MM.1S (cell line): ENCODE data around the gene SCAMP4.

ENCODE experiments used
- DNase-seq: peaks from one replicate; pipeline ENCODE4 v3.0.0-alpha.2; 2015
- H2AFZ ChIP-seq: fragments of 300-600 bp; sonication (generic); 2 replicates; pipeline ENCODE4 v1.6.0; 2016; ENCODE audit warnings: antibody characterized with exemption, low read length
- H3F3A ChIP-seq: fragments of 300-600 bp; sonication (generic); 2 replicates; pipeline ENCODE4 v1.6.1; 2016; ENCODE audit warnings: mild to moderate bottlenecking, antibody characterized with exemption, low read length, moderate library complexity, mixed read lengths; ENCODE audit not compliant: insufficient read depth
- H3K27ac ChIP-seq: fragments of 300-600 bp; sonication (generic); 2 replicates; pipeline ENCODE4 v1.5.1; 2016; ENCODE audit warnings: mild to moderate bottlenecking, low read length
- H3K27me3 ChIP-seq: fragments of 300-600 bp; sonication (generic); replicated peaks from 2 replicates; pipeline ENCODE4 v1.6.0; 2016; ENCODE audit warnings: low read length; ENCODE audit not compliant: insufficient read depth
- H3K36me3 ChIP-seq: fragments of 300-600 bp; sonication (generic); replicated peaks from 2 replicates; pipeline ENCODE4 v1.6.1; 2016; ENCODE audit warnings: mild to moderate bottlenecking, low read length, mixed read lengths; ENCODE audit not compliant: insufficient read depth
- H3K4me1 ChIP-seq: fragments of 300-600 bp; sonication (generic); 2 replicates; pipeline ENCODE4 v1.6.1; 2016; ENCODE audit warnings: low read length, mixed read lengths
- H3K4me2 ChIP-seq: fragments of 300-600 bp; sonication (generic); 2 replicates; pipeline ENCODE4 v1.6.0; 2016; ENCODE audit warnings: low read depth, low read length
- H3K4me3 ChIP-seq: fragments of 300-600 bp; sonication (generic); 2 replicates; pipeline ENCODE4 v1.5.1; 2016; ENCODE audit warnings: low read length, mixed read lengths
- H3K79me2 ChIP-seq: fragments of 300-600 bp; sonication (generic); 2 replicates; pipeline ENCODE4 v1.6.1; 2016; ENCODE audit warnings: mixed run types, low read length, mixed read lengths
- H3K9ac ChIP-seq: fragments of 300-600 bp; sonication (generic); 2 replicates; pipeline ENCODE4 v1.6.1; 2016; ENCODE audit warnings: low read length, mixed read lengths
- H3K9me2 ChIP-seq: fragments of 300-600 bp; sonication (generic); replicated peaks from 2 replicates; pipeline ENCODE4 v1.6.1; 2016; ENCODE audit warnings: mild to moderate bottlenecking, low read length, mixed read lengths; ENCODE audit not compliant: insufficient read depth
- H3K9me3 ChIP-seq: fragments of 300-600 bp; sonication (generic); replicated peaks from 2 replicates; pipeline ENCODE4 v1.6.1; 2016; ENCODE audit warnings: mild to moderate bottlenecking, low read length, mixed read lengths; ENCODE audit not compliant: insufficient read depth
- H4K20me1 ChIP-seq: fragments of 300-600 bp; sonication (generic); 2 replicates; pipeline ENCODE4 v1.6.1; 2016; ENCODE audit warnings: mild to moderate bottlenecking, low read length, moderate library complexity, mixed read lengths; ENCODE audit not compliant: insufficient read depth
- EZH2 ChIP-seq: fragments of 300-600 bp; sonication (generic); optimal IDR thresholded peaks from 2 replicates; pipeline ENCODE3; 2017; ENCODE audit warnings: low read depth, mild to moderate bottlenecking, antibody characterized with exemption, low read length, mixed read lengths
- EZH2phosphoT487 ChIP-seq: fragments of 300-600 bp; sonication (generic); IDR thresholded peaks from 2 replicates; pipeline ENCODE4 v1.6.1; 2018; ENCODE audit warnings: antibody characterized with exemption, low read length
- TF ChIP-seq, protein P1 (sequence below): fragments of 300-600 bp; sonication (generic); IDR thresholded peaks from 2 replicates; pipeline ENCODE4 v1.5.1; 2016; ENCODE audit warnings: antibody characterized with exemption, low read length, mixed read lengths

Gene SCAMP4

GRCh38 chr19:1863328-1863637 lies 41.9 kb upstream of the SCAMP4 start, which contains the start of gene KLF16:
TSS of gene KLF16 (minus strand) at chr19:1863579. CDS start at chr19:1863497, 82 bp downstream.
- H3K79me2 ChIP-seq = peaks cover 52% of the 10 kb centered on the region

GRCh38 chr19:1863638-1864479 lies 41.3 kb upstream of the SCAMP4 start:
- Histone ChIP-seq H3K4me2 (peak overlapping the region; percentile 96), H3K4me3 (peak overlapping the region; percentile 72), H3K36me3 (no peaks in the 10 kb centered on the region), H3K9me2 (no peaks in the 10 kb centered on the region), H3K27ac (peak overlapping the region; percentile 92), H3K27me3 (no peaks in the 10 kb centered on the region), H3F3A (peaks cover 20% of the 10 kb centered on the region; the same call in 1 of the 2 replicates), H3K79me2 (peaks cover 47% of the 10 kb centered on the region), H2AFZ (peak overlapping the region; percentile 95), H3K9ac (peak overlapping the region; percentile 98), H3K4me1 (peaks cover 15% of the 10 kb centered on the region), H4K20me1 (no peaks in the 10 kb centered on the region), H3K9me3 (no peaks in the 10 kb centered on the region)
- DNase-seq = peak; percentile 97
- TF ChIP-seq EZH2phosphoT487 = no peak

More at GRCh38 chr19:1863328-1863637, 41.9 kb upstream of the SCAMP4 start, which contains the start of gene KLF16:
- Histone ChIP-seq H3K4me2 (peak within 1 kb of the TSS; percentile 97), H3K27me3 (no peaks in the 10 kb centered on the region), H3K36me3 (no peaks in the 10 kb centered on the region), H3K4me3 (peak within 1 kb of the TSS; percentile 98), H3F3A (peaks cover 25% of the 10 kb centered on the region), H3K4me1 (peaks cover 15% of the 10 kb centered on the region), H2AFZ (peak within 1 kb of the TSS; percentile 95), H4K20me1 (no peaks in the 10 kb centered on the region), H3K9me3 (no peaks in the 10 kb centered on the region), H3K27ac (peak within 1 kb of the TSS; percentile 92), H3K9ac (peak within 1 kb of the TSS; percentile 98), H3K9me2 (no peaks in the 10 kb centered on the region)
- no peak for DNase-seq
- no peak for TF ChIP-seq EZH2phosphoT487
- no peak for TF ChIP-seq EZH2
- TF ChIP-seq, protein P1, sequence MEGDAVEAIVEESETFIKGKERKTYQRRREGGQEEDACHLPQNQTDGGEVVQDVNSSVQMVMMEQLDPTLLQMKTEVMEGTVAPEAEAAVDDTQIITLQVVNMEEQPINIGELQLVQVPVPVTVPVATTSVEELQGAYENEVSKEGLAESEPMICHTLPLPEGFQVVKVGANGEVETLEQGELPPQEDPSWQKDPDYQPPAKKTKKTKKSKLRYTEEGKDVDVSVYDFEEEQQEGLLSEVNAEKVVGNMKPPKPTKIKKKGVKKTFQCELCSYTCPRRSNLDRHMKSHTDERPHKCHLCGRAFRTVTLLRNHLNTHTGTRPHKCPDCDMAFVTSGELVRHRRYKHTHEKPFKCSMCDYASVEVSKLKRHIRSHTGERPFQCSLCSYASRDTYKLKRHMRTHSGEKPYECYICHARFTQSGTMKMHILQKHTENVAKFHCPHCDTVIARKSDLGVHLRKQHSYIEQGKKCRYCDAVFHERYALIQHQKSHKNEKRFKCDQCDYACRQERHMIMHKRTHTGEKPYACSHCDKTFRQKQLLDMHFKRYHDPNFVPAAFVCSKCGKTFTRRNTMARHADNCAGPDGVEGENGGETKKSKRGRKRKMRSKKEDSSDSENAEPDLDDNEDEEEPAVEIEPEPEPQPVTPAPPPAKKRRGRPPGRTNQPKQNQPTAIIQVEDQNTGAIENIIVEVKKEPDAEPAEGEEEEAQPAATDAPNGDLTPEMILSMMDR = no peak

GRCh38 chr19:1864480-1865171 lies 40.6 kb upstream of the SCAMP4 start:
- H3K36me3 ChIP-seq = no peaks in the 10 kb centered on the region
- no peaks in the 10 kb centered on the region for H3K9me3 ChIP-seq
- H3K4me1 ChIP-seq = peaks cover 15% of the 10 kb centered on the region
- peak overlapping the region; percentile 98 for H3K9ac ChIP-seq
- DNase-seq = peak; percentile 85
- H3K9me2 ChIP-seq = no peaks in the 10 kb centered on the region
- TF ChIP-seq EZH2 = no peak
- TF ChIP-seq, protein P1 = peak; percentile 85
- TF ChIP-seq EZH2phosphoT487 = no peak
- H3K79me2 ChIP-seq = peaks cover 39% of the 10 kb centered on the region
- H4K20me1 ChIP-seq = no peaks in the 10 kb centered on the region
- H3K4me3 ChIP-seq = peak overlapping the region; percentile 72
- peaks cover 14% of the 10 kb centered on the region; the same call in 1 of the 2 replicates for H3F3A ChIP-seq
- peak overlapping the region; percentile 96 for H3K4me2 ChIP-seq
- peak overlapping the region; percentile 92 for H3K27ac ChIP-seq
- peak overlapping the region; percentile 95 for H2AFZ ChIP-seq
- no peaks in the 10 kb centered on the region for H3K27me3 ChIP-seq
